ENCODE data around the gene CRABP2.

Gene CRABP2

GRCh38 chr1:156676820-156677615 lies 28.4 kb downstream of the CRABP2 start, which contains the start of gene NES:
TSS of gene NES (minus strand) at chr1:156677407. CDS start at chr1:156677264, 143 bp downstream.
- Histone ChIP-seq H4K20me1 (ENCODE audit: insufficient read depth, low read length) (no peaks in the 10 kb centered on the region), H3K9ac (ENCODE audit: low read length) (no peak within 1 kb of the TSS), H3K4me1 (ENCODE audit: low read length) (no peaks in the 10 kb centered on the region), H2AFZ (ENCODE audit: low read depth, low read length) (no peak within 1 kb of the TSS), H3K79me2 (ENCODE audit: low read length) (no peaks in the 10 kb centered on the region), H3K4me3 (ENCODE audit: low read length) (no peak within 1 kb of the TSS), H3K27me3 (ENCODE audit: low read depth, low read length) (peaks cover 75% of the 10 kb centered on the region), H3K27ac (ENCODE audit: low read length) (no peak within 1 kb of the TSS), H3K9me3 (ENCODE audit: insufficient read depth, low read length) (no peaks in the 10 kb centered on the region), H3K4me2 (ENCODE audit: low read length) (no peak within 1 kb of the TSS), H3K36me3 (replicated peaks; ENCODE audit: low read depth, low read length) (no peaks in the 10 kb centered on the region)
- TF ChIP-seq EZH2phosphoT487 (IDR thresholded peaks at IDR 0.05; ENCODE audit: low read depth) (no peak), CTCF (IDR thresholded peaks at IDR 0.05; ENCODE audit: low read depth, low read length) (no peak)

- no peak for TF ChIP-seq CTCF (IDR thresholded peaks at IDR 0.05; ENCODE audit: low read depth, low read length)
- no peak for TF ChIP-seq EZH2phosphoT487 (IDR thresholded peaks at IDR 0.05; ENCODE audit: low read depth)
- Histone ChIP-seq H3K9me3 (ENCODE audit: insufficient read depth, low read length) (no peaks in the 10 kb centered on the region), H3K36me3 (replicated peaks; ENCODE audit: low read depth, low read length) (no peaks in the 10 kb centered on the region), H2AFZ (ENCODE audit: low read depth, low read length) (no peak overlapping the region), H4K20me1 (ENCODE audit: insufficient read depth, low read length) (no peaks in the 10 kb centered on the region), H3K4me2 (ENCODE audit: low read length) (no peak overlapping the region), H3K4me1 (ENCODE audit: low read length) (no peaks in the 10 kb centered on the region), H3K4me3 (ENCODE audit: low read length) (no peak overlapping the region), H3K79me2 (ENCODE audit: low read length) (no peaks in the 10 kb centered on the region), H3K9ac (ENCODE audit: low read length) (no peak overlapping the region), H3K27ac (ENCODE audit: low read length) (no peak overlapping the region), H3K27me3 (ENCODE audit: low read depth, low read length) (peaks cover 75% of the 10 kb centered on the region)
Measured at GRCh38 chr1:156676114-156676819, 29.1 kb downstream of the CRABP2 start.

GRCh38 chr1:156675210-156676113 lies 29.9 kb downstream of the CRABP2 start:
- TF ChIP-seq EZH2phosphoT487 (IDR thresholded peaks at IDR 0.05; ENCODE audit: low read depth), result no peak
- no peak for TF ChIP-seq CTCF (IDR thresholded peaks at IDR 0.05; ENCODE audit: low read depth, low read length)
- Histone ChIP-seq H3K4me1 (ENCODE audit: low read length) (no peaks in the 10 kb centered on the region), H4K20me1 (ENCODE audit: insufficient read depth, low read length) (no peaks in the 10 kb centered on the region), H3K9me3 (ENCODE audit: insufficient read depth, low read length) (no peaks in the 10 kb centered on the region), H3K4me2 (ENCODE audit: low read length) (no peak overlapping the region), H3K79me2 (ENCODE audit: low read length) (no peaks in the 10 kb centered on the region), H3K27me3 (ENCODE audit: low read depth, low read length) (peaks cover 76% of the 10 kb centered on the region), H2AFZ (ENCODE audit: low read depth, low read length) (no peak overlapping the region), H3K9ac (ENCODE audit: low read length) (no peak overlapping the region), H3K27ac (ENCODE audit: low read length) (no peak overlapping the region), H3K36me3 (replicated peaks; ENCODE audit: low read depth, low read length) (no peaks in the 10 kb centered on the region), H3K4me3 (ENCODE audit: low read length) (no peak overlapping the region)
